Regular cardiac myocyte (primary cell): ENCODE results near the gene DIS3. TPM values are rescaled to one million over a fixed set of nuclear protein-coding genes. Genes with fewer than 3 reads are reported as not detected.

Source experiments
- total RNA-seq: library from RNA; depleted of rRNA; stranded (reverse); fragments of >200 nt; gene quantifications from 2 replicates; pipeline ENCODE4 v1.2.3, GENCODE V29; 2014

Gene DIS3
- total RNA-seq = 46.2 and 47.7 TPM in 2 replicates

GRCh38 chr13:72781451-72782439 lies at the start of gene DIS3, which contains the start of gene PIBF1:
Gene DIS3, minus strand, starts transcription at chr13:72781900. Its CDS starts 68 bp downstream, at chr13:72781832.
Gene PIBF1, plus strand, starts transcription at chr13:72782133. Its CDS starts 1,337 bp downstream, at chr13:72783470.

GRCh38 chr13:72727417-72728289 lies 54.0 kb downstream of the DIS3 start, which contains the start of the genes BORA and MZT1:
Gene BORA, plus strand, starts transcription at chr13:72727923. Its CDS starts 1,018 bp downstream, at chr13:72728941.
Gene MZT1, minus strand, starts transcription at chr13:72727629. Its CDS starts 27 bp downstream, at chr13:72727602.

Other genes with a start within 250 kb of the DIS3 start
- gene MZT1, start 54.3 kb downstream of the DIS3 start, total RNA-seq = 13.5 and 32.6 TPM in 2 replicates
- 3.7 and 12.7 TPM in 2 replicates for gene BORA, start 54.0 kb downstream of the DIS3 start, total RNA-seq
- gene PIBF1, start 233 bp upstream of the DIS3 start, total RNA-seq = 20.7 and 22.8 TPM in 2 replicates